ENCODE data around the gene TMEM205. TPM values are rescaled to one million over a fixed set of nuclear protein-coding genes. Genes with fewer than 3 reads are reported as not detected.
A peak's percentile ranks its signal among the peaks of the same experiment; 100 is the strongest.
"Not testable (repeated sequence)": the region's sequence is repeated elsewhere in the genome, so short reads cannot be mapped to it uniquely, and the experiment has no call there.

The TMEM205 gene
- total and polyA plus RNA-seq, 2 experiments from 2014 or later: 188 to 199 TPM

DNA sequence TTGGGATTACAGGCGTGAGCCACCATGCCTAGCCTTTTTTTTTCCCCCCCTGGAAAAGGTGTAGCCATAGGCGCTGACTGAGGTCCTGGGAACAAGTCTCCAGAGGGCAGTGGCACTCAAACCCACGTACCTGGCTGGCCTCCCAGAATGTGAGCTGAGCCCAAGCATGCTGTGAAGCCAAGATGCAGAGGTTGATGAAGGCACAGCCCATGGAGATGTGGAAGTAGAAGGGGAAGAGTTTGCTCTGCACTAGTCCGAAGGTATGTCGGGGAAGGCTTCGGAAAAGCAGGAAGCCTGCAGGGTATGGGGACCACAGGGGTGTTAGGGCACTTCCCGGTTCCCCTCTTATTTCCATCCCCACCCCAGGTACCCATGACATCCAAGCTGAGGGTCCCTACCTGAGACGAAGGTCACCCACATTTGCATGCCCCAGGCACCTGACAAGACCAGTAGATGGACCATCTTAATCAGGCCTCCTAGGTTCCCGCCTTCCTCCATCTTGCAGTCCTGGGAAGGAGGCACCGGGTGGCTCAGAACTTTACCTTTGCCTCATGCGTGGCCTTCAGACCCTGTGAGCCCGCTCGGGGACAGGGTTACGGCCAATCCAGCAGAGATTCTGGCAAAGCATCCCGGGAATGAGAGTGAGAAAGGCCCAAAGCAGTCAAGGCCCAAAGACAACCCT is 805 bp downstream of the TMEM205 start:
- no peak for TF ChIP-seq CTCF (IDR thresholded peaks at IDR 0.05; ENCODE audit: poor library complexity)
- no peak for TF ChIP-seq EZH2 (IDR thresholded peaks at IDR 0.05; ENCODE audit: borderline replicate concordance)
- no peak for TF ChIP-seq EZH2phosphoT487 (IDR thresholded peaks at IDR 0.05; ENCODE audit: low read depth, severe bottlenecking, unreplicated experiment)
- Histone ChIP-seq H3K9me2 (replicated peaks; ENCODE audit: insufficient read depth) (no peaks in the 10 kb centered on the region), H3K9me3 (ENCODE audit: low read depth) (no peaks in the 10 kb centered on the region), H4K20me1 (ENCODE audit: insufficient read depth, poor library complexity, severe bottlenecking) (no peaks in the 10 kb centered on the region), H3K4me3 (peak overlapping the region; percentile 43), H3K27ac (peak overlapping the region; percentile 70), H3K27me3 (no peaks in the 10 kb centered on the region), H2AFZ (no peak overlapping the region), H3K4me1 (ENCODE audit: insufficient read depth) (peaks cover 9% of the 10 kb centered on the region), H3K4me2 (peak overlapping the region; percentile 81), H3K36me3 (replicated peaks; ENCODE audit: insufficient read depth, low read depth) (no peaks in the 10 kb centered on the region), H3K79me2 (peaks cover 3% of the 10 kb centered on the region)
- whole genome bisulfite sequencing (ENCODE audit: low lambda C conversion rate, missing lambda C conversion rate): 63% methylated on average over 15 of the region's 15 CpGs
- peak; percentile 32 for DNase-seq (ENCODE audit: low spot score)

GRCh38 chr19:11342429-11342828 is 3.6 kb downstream of the TMEM205 start:
- TF ChIP-seq EZH2phosphoT487 (IDR thresholded peaks at IDR 0.05; ENCODE audit: low read depth, severe bottlenecking, unreplicated experiment) (no peak), CTCF (IDR thresholded peaks at IDR 0.05; ENCODE audit: poor library complexity) (no peak), EZH2 (IDR thresholded peaks at IDR 0.05; ENCODE audit: borderline replicate concordance) (no peak)
- no peak overlapping the region for H2AFZ ChIP-seq
- 94% methylated on average over 3 of the region's 3 CpGs for WGBS (ENCODE audit: low lambda C conversion rate, missing lambda C conversion rate)
- no peaks in the 10 kb centered on the region for H3K36me3 ChIP-seq (replicated peaks; ENCODE audit: insufficient read depth, low read depth)
- no peaks in the 10 kb centered on the region for H3K9me2 ChIP-seq (replicated peaks; ENCODE audit: insufficient read depth)
- no peaks in the 10 kb centered on the region for H3K27me3 ChIP-seq
- H3K79me2 ChIP-seq: peaks cover 20% of the 10 kb centered on the region
- no peak for DNase-seq (ENCODE audit: low spot score)
- peaks cover 15% of the 10 kb centered on the region for H3K4me1 ChIP-seq (ENCODE audit: insufficient read depth)
- no peak overlapping the region for H3K4me3 ChIP-seq
- no peak overlapping the region for H3K4me2 ChIP-seq
- H4K20me1 ChIP-seq (ENCODE audit: insufficient read depth, poor library complexity, severe bottlenecking): peaks cover 3% of the 10 kb centered on the region
- H3K9me3 ChIP-seq (ENCODE audit: low read depth): no peaks in the 10 kb centered on the region
- H3K27ac ChIP-seq: no peak overlapping the region

- WGBS (ENCODE audit: low lambda C conversion rate, missing lambda C conversion rate): 97% methylated on average over 8 of the region's 8 CpGs
- Histone ChIP-seq H2AFZ (peak overlapping the region; percentile 53), H3K79me2 (peaks cover 42% of the 10 kb centered on the region), H3K27ac (peak overlapping the region; percentile 54), H3K4me2 (peak overlapping the region; percentile 89)
- not testable (repeated sequence) for H3K27me3 ChIP-seq; H3K36me3 ChIP-seq (replicated peaks; ENCODE audit: insufficient read depth, low read depth); H3K9me3 ChIP-seq (ENCODE audit: low read depth); DNase-seq (ENCODE audit: low spot score); H3K4me1 ChIP-seq (ENCODE audit: insufficient read depth); H4K20me1 ChIP-seq (ENCODE audit: insufficient read depth, poor library complexity, severe bottlenecking); H3K9me2 ChIP-seq (replicated peaks; ENCODE audit: insufficient read depth); H3K4me3 ChIP-seq
Observed at GRCh38 chr19:11340099-11340467, 6.0 kb downstream of the TMEM205 start.

- H3K79me2 ChIP-seq: peaks cover 46% of the 10 kb centered on the region
- peak within 1 kb of the TSS; percentile 58 for H2AFZ ChIP-seq
- peaks cover 4% of the 10 kb centered on the region for H4K20me1 ChIP-seq (ENCODE audit: insufficient read depth, poor library complexity, severe bottlenecking)
- TF ChIP-seq CTCF (IDR thresholded peaks at IDR 0.05; ENCODE audit: poor library complexity) (no peak), EZH2phosphoT487 (IDR thresholded peaks at IDR 0.05; ENCODE audit: low read depth, severe bottlenecking, unreplicated experiment) (no peak), EZH2 (IDR thresholded peaks at IDR 0.05; ENCODE audit: borderline replicate concordance) (no peak)
- DNase-seq (ENCODE audit: low spot score): peak; percentile 97
- peaks cover 5% of the 10 kb centered on the region for H3K4me1 ChIP-seq (ENCODE audit: insufficient read depth)
- H3K4me2 ChIP-seq: peak within 1 kb of the TSS; percentile 89
- 12% methylated on average over 43 of the region's 53 CpGs for WGBS (ENCODE audit: low lambda C conversion rate, missing lambda C conversion rate)
- H3K27me3 ChIP-seq: no peaks in the 10 kb centered on the region
- peak within 1 kb of the TSS; percentile 93 for H3K4me3 ChIP-seq
- no peaks in the 10 kb centered on the region for H3K9me2 ChIP-seq (replicated peaks; ENCODE audit: insufficient read depth)
- no peaks in the 10 kb centered on the region for H3K9me3 ChIP-seq (ENCODE audit: low read depth)
- H3K36me3 ChIP-seq (replicated peaks; ENCODE audit: insufficient read depth, low read depth): no peaks in the 10 kb centered on the region
- H3K27ac ChIP-seq: peak within 1 kb of the TSS; percentile 83
Observed at GRCh38 chr19:11339254-11340098, 6.6 kb downstream of the TMEM205 start, which contains the start of gene RAB3D. Gene RAB3D (minus strand): TSS chr19:11339657. CDS start chr19:11337399, 2,258 bp downstream.

Measured in hepatocyte (in vitro differentiated cells).